Chondrocyte (in vitro differentiated cells): ENCODE data around the gene CLIC6. TPM values are rescaled to one million over a fixed set of nuclear protein-coding genes. Genes with fewer than 3 reads are reported as not detected.

Source experiments
- DNase-seq: peaks from one replicate; pipeline ENCODE4 v3.0.0; 2021; ENCODE audit warnings: mixed read lengths, low spot score
- H3K27ac Mint-ChIP-seq: one replicate; pipeline ENCODE4 v1.8.0; 2021; ENCODE audit warnings: mild to moderate bottlenecking, moderate library complexity, mixed read lengths; ENCODE audit not compliant: unreplicated experiment
- H3K27me3 Mint-ChIP-seq: 2 replicates; pipeline ENCODE4 v1.8.0; 2021; ENCODE audit warnings: low read depth, mixed read lengths
- H3K36me3 Mint-ChIP-seq: 2 replicates; pipeline ENCODE4 v1.8.0; 2021; ENCODE audit warnings: low read depth, mixed read lengths
- H3K4me1 Mint-ChIP-seq: 2 replicates; pipeline ENCODE4 v1.8.0; 2021; ENCODE audit warnings: low read depth, mild to moderate bottlenecking, mixed read lengths
- H3K4me3 Mint-ChIP-seq: one replicate; pipeline ENCODE4 v1.8.0; 2021; ENCODE audit warnings: mild to moderate bottlenecking, moderate library complexity, mixed read lengths; ENCODE audit not compliant: unreplicated experiment
- H3K9me3 Mint-ChIP-seq: 2 replicates; pipeline ENCODE4 v1.8.0; 2021; ENCODE audit warnings: low read depth, mixed read lengths
- CTCF ChIP-seq: fragments of 200-600 bp; sonication (generic); IDR thresholded peaks from 2 replicates; pipeline ENCODE4 v1.5.0; 2021; ENCODE audit warnings: antibody characterized with exemption, mild to moderate bottlenecking, moderate library complexity
- total RNA-seq: library from RNA; stranded (reverse); gene quantifications from 3 replicates; pipeline ENCODE4 v1.2.1, GENCODE V29; 2021

CLIC6 gene
- total RNA-seq, 1 donor from 2014 or later, result 0.17 TPM

- Mint-ChIP-seq H3K36me3 (no peaks in the 10 kb centered on the region), H3K9me3 (no peaks in the 10 kb centered on the region), H3K4me1 (peaks cover 20% of the 10 kb centered on the region), H3K4me3 (no peak overlapping the region), H3K27ac (no peak overlapping the region), H3K27me3 (peaks cover 3% of the 10 kb centered on the region)
- no peak for DNase-seq
- TF ChIP-seq CTCF, result no peak
Measured at GRCh38 chr21:34703571-34703970, 34.8 kb downstream of the CLIC6 start.

- peaks cover 20% of the 10 kb centered on the region for H3K4me1 Mint-ChIP-seq
- H3K4me3 Mint-ChIP-seq, result no peak overlapping the region
- no peaks in the 10 kb centered on the region for H3K9me3 Mint-ChIP-seq
- H3K27ac Mint-ChIP-seq, result no peak overlapping the region
- H3K36me3 Mint-ChIP-seq, result no peaks in the 10 kb centered on the region
- no peak for DNase-seq
- no peak for TF ChIP-seq CTCF
- peaks cover 2% of the 10 kb centered on the region for H3K27me3 Mint-ChIP-seq
Measured at GRCh38 chr21:34704119-34704518, 35.3 kb downstream of the CLIC6 start.

DNA sequence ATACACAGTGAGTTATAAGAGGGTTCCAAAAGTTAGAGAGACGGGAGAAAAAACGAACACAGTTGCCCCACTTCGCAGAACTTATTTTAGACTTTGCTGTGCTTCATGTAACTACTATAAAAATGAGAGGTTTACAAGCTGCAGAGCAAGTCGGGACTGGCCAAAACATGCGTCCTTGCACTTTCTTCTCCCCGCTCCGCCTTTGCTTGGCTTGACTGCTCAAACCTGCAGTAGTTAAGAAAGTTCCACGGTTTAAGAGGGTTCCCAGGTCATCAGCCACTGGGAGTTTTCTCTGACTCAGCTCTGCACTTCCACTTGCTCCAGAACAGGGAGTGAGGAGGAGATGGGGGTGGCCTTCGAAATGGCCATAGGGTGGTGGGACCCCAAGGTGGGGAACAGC is 36.2 kb downstream of the CLIC6 start:
- no peaks in the 10 kb centered on the region for H3K9me3 Mint-ChIP-seq
- H3K27me3 Mint-ChIP-seq, result peaks cover 2% of the 10 kb centered on the region
- H3K4me3 Mint-ChIP-seq, result no peak overlapping the region
- H3K36me3 Mint-ChIP-seq, result no peaks in the 10 kb centered on the region
- no peak overlapping the region for H3K27ac Mint-ChIP-seq
- TF ChIP-seq CTCF, result no peak
- peaks cover 20% of the 10 kb centered on the region for H3K4me1 Mint-ChIP-seq
- no peak for DNase-seq

DNA sequence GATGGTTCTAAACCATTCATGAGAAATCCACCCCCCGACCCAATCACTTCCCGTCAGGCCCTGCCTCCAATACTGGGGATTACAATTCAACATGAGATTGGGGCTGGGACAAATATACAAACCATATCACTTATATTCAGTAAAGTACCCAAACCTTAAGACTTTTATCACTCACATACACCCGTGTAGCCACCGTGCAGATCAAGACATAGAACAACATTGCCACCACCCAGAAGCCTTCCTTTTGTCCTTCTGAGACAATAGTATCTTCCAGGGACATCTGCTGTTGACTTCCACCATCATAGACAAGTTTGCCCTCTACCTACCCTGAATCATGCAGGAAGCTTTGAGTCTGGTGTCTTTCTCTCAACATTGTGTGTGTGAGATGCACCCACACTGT is 37.5 kb downstream of the CLIC6 start:
- Mint-ChIP-seq H3K4me3 (no peak overlapping the region), H3K9me3 (no peaks in the 10 kb centered on the region), H3K4me1 (peaks cover 20% of the 10 kb centered on the region), H3K27ac (no peak overlapping the region), H3K27me3 (peaks cover 2% of the 10 kb centered on the region), H3K36me3 (no peaks in the 10 kb centered on the region)
- no peak for DNase-seq
- TF ChIP-seq CTCF, result no peak

DNA sequence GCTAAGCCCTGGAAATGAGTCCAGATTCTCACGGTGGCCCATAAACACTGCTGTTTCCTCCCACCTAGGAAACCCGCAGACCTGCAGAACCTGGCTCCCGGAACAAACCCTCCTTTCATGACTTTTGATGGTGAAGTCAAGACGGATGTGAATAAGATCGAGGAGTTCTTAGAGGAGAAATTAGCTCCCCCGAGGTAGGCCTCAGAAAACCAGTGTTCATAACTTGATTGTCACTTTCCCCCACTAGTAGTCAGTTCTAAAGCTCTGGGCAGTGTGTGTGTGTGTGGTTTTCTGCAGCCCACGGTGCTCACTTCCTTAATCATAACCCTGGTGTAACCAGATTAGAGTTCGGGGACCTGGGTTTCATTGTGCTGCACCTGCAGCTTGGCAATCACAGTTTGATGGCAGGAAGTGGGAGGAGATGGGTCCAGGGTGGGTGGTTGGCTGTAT is 39.1 kb downstream of the CLIC6 start:
- no peak for DNase-seq
- Mint-ChIP-seq H3K27me3 (peaks cover 2% of the 10 kb centered on the region), H3K36me3 (no peaks in the 10 kb centered on the region), H3K9me3 (no peaks in the 10 kb centered on the region), H3K27ac (no peak overlapping the region), H3K4me1 (peaks cover 27% of the 10 kb centered on the region), H3K4me3 (no peak overlapping the region)
- TF ChIP-seq CTCF, result no peak
